DND-41 (cell line): ENCODE measurements around the gene SMARCB1.

ENCODE experiments used
- CTCF ChIP-seq: IDR thresholded peaks from 2 replicates; pipeline ENCODE4 v1.5.1; 2012; ENCODE audit warnings: borderline replicate concordance, low read length, moderate library complexity, mild to moderate bottlenecking; ENCODE audit not compliant: poor library complexity, severe bottlenecking; ENCODE audit errors: extremely low read depth
- EZH2 ChIP-seq: IDR thresholded peaks from 3 replicates; pipeline ENCODE4 v1.6.1; 2012; ENCODE audit warnings: borderline replicate concordance, low read depth, mild to moderate bottlenecking, moderate library complexity, low read length, inconsistent platforms; ENCODE audit not compliant: severe bottlenecking

- TF ChIP-seq CTCF (no peak), EZH2 (no peak)
Measured at GRCh38 chr22:23840026-23840425, 53.3 kb downstream of the SMARCB1 start.
